Peyer's patch (tissue), 4 donors: ENCODE data around the gene FFAR3. TPM values are rescaled to one million over a fixed set of nuclear protein-coding genes. Genes with fewer than 3 reads are reported as not detected.

Experiments
- DNase-seq, 3 donors: peaks; one replicate each; pipeline ENCODE4 v3.0.0-alpha.2; 2017 to 2019
- H3K27ac ChIP-seq, 4 donors: fragments of 200-600 bp; sonication (generic); one replicate each; pipeline ENCODE4 v1.5.1; 2016 to 2019
- H3K27me3 ChIP-seq, 2 donors: fragments of 200-600 bp; sonication (generic); one replicate each; pipeline ENCODE4 v1.5.1; 2019
- H3K36me3 ChIP-seq, 3 donors: fragments of 200-600 bp; sonication (generic); one replicate each; pipeline ENCODE4 v1.5.1; 2016 to 2019
- H3K4me1 ChIP-seq, 4 donors: fragments of 200-600 bp; sonication (generic); one replicate each; pipeline ENCODE4 v1.5.1; 2016 to 2019
- H3K4me3 ChIP-seq, 4 donors: fragments of 200-600 bp; sonication (generic); 1 replicate in 3 of 4; 2 replicates in 1 of 4; pipeline ENCODE4 v1.5.1; 2016 to 2019; ENCODE audit warnings: mild to moderate bottlenecking in 1 of 4
- H3K9me3 ChIP-seq, 4 donors: fragments of 200-600 bp; sonication (generic); one replicate each; pipeline ENCODE4 v1.5.1; 2016 to 2019; ENCODE audit warnings: mild to moderate bottlenecking in 1 of 4
- POLR2A ChIP-seq, 2 donors: fragments of 450-650 bp; IDR thresholded peaks; one replicate each; pipeline ENCODE4 v1.5.1; 2017; ENCODE audit warnings: antibody characterized with exemption in 2 of 2, mild to moderate bottlenecking in 2 of 2, moderate library complexity in 2 of 2
- total RNA-seq, 4 donors: library from RNA; depleted of rRNA; stranded (reverse); fragments of >200 nt; gene quantifications; one replicate each; pipeline ENCODE4 v1.1.0, GENCODE V29; 2016
- TF ChIP-seq, protein P1 (sequence below), 6 experiments: fragments of 450-650 bp in 4 of 6; fragments of 200-600 bp in 2 of 6; sonication (generic) in 1 of 6; IDR thresholded peaks; one replicate each; pipeline ENCODE4 v1.5.1; 2017 to 2019; ENCODE audit warnings: antibody characterized with exemption in 6 of 6, mild to moderate bottlenecking in 3 of 6, moderate library complexity in 1 of 6

Gene FFAR3
- total RNA-seq, 4 donors from 2014 or later = 1.1 TPM; not detected in 3

DNA sequence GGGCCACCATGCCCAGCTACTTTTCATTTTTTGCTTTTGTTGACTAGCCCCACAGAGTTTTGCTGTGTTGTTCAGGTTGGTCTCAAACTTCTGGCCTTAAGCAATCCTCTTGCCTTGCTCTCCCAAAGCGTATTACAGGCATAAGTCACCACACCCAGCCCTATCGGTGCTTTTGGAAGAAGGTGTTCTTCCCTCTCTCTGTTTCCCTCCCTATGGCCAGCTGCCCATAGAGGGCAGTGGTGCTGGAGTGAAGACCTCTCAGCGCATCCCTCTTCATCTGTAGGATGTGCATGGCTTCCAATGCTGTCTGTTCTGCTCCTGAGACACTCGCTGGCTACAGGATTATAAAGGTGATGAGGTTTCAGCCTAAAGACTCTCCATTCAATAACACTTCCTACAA lies 30.6 kb upstream of the FFAR3 start:
- no peaks in the 10 kb centered on the region for H3K36me3 ChIP-seq
- H3K9me3 ChIP-seq = no peaks in the 10 kb centered on the region
- H3K27me3 ChIP-seq = no peaks in the 10 kb centered on the region
- no peak overlapping the region for H3K27ac ChIP-seq
- TF ChIP-seq, protein P1, sequence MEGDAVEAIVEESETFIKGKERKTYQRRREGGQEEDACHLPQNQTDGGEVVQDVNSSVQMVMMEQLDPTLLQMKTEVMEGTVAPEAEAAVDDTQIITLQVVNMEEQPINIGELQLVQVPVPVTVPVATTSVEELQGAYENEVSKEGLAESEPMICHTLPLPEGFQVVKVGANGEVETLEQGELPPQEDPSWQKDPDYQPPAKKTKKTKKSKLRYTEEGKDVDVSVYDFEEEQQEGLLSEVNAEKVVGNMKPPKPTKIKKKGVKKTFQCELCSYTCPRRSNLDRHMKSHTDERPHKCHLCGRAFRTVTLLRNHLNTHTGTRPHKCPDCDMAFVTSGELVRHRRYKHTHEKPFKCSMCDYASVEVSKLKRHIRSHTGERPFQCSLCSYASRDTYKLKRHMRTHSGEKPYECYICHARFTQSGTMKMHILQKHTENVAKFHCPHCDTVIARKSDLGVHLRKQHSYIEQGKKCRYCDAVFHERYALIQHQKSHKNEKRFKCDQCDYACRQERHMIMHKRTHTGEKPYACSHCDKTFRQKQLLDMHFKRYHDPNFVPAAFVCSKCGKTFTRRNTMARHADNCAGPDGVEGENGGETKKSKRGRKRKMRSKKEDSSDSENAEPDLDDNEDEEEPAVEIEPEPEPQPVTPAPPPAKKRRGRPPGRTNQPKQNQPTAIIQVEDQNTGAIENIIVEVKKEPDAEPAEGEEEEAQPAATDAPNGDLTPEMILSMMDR (IDR thresholded peaks at IDR 0.05) = peak in 1 of 6 experiments; percentile 7
- TF ChIP-seq POLR2A (IDR thresholded peaks at IDR 0.05) = no peak
- no peak for DNase-seq
- H3K4me3 ChIP-seq = no peak overlapping the region
- H3K4me1 ChIP-seq = no peaks in the 10 kb centered on the region

DNA sequence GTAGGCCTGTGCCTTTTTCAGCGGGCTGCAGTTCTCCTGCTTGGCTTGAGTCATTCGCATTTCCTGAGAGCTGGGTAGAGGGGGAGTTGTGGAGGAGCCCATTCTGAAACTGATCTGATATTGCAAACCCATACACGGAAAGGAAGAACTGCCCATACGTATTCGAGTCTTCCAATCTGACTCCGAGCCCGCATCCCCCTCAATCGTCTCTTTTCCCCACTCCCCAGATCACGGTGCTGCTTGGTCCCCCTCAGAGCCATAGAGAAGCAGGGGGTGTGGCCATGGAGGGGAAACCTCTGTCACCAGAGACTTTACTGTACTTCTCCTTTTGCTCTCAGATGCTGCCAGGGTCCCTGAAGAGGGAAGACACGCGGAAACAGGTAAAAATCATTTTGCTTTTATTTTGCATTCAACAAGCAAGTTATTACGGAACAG lies 29.4 kb upstream of the FFAR3 start, which contains the start of gene CD22:
Gene CD22, plus strand, starts transcription at position 337 of the 435 bp plus-strand sequence. CDS start 2,854 bp downstream, outside the sequence.
- DNase-seq = peak in 2 of 3 donors; percentile 77
- Histone ChIP-seq H3K27me3 (no peaks in the 10 kb centered on the region), H3K36me3 (no peaks in the 10 kb centered on the region), H3K27ac (peak within 1 kb of the TSS in 2 of 4 donors; percentile 64 to 81), H3K4me3 (peak within 1 kb of the TSS in 3 of 4 donors; percentile 3 to 43 (median 40)), H3K9me3 (no peaks in the 10 kb centered on the region), H3K4me1 (peaks cover 0 to under 1% (median 0%) of the 10 kb centered on the region in 4 donors)
- TF ChIP-seq POLR2A (IDR thresholded peaks at IDR 0.05) = no peak

DNA sequence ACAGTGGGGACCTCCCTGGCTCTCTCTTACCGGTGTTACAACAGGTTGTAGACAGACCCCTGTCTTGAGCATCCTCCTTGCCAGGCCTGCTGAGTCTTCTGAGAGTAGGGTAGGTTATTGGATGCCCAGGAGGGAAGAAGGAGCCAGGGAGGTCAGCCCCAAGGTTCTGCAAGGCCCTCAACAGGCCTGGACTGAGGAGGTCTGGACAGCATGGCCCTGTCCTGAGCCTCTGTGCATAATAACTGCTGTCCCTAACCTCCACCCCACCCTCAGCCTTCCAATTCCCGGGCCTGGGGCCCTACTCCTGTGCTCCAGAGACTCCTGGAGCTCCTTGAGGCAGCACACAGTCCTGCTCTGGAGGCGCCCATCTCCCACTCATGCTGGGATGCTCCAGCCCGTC lies 28.9 kb upstream of the FFAR3 start:
- peak overlapping the region in 2 of 4 donors; percentile 64 to 81 for H3K27ac ChIP-seq
- TF ChIP-seq, protein P1 (IDR thresholded peaks at IDR 0.05) = no peak
- TF ChIP-seq POLR2A (IDR thresholded peaks at IDR 0.05) = no peak
- H3K4me3 ChIP-seq = peak overlapping the region in 3 of 4 donors; percentile 3 to 43 (median 40)
- DNase-seq = no peak
- peaks cover 0 to 5% (median 0%) of the 10 kb centered on the region in 4 donors for H3K4me1 ChIP-seq
- H3K27me3 ChIP-seq = no peaks in the 10 kb centered on the region
- no peaks in the 10 kb centered on the region for H3K9me3 ChIP-seq
- no peaks in the 10 kb centered on the region for H3K36me3 ChIP-seq

DNA sequence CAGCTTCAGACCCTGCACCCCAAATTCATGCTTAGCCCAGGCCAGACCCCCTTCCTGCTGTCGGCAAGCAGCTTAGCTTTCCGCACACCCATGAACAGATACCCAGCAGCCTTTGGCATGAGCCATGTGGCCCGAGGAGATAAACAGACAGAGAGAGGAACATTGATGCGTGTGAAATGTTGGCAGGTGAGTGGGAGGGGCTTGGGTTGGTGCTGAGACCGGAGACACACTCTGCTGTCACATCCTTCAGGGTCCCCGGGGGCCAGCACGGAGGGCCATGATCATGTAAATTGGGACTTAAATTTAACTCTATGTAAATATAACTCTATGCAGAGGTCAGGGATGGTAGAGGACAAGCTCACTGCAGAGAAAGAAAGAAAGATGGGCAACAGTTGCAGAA lies 27.8 kb upstream of the FFAR3 start:
- Histone ChIP-seq H3K4me3 (peak overlapping the region in 2 of 4 donors; percentile 40 to 43), H3K9me3 (no peaks in the 10 kb centered on the region), H3K27me3 (no peaks in the 10 kb centered on the region), H3K27ac (peak overlapping the region in 2 of 4 donors; percentile 64 to 81), H3K36me3 (no peaks in the 10 kb centered on the region), H3K4me1 (peaks cover 0 to 7% (median 0%) of the 10 kb centered on the region in 4 donors)
- TF ChIP-seq, protein P1 (IDR thresholded peaks at IDR 0.05) = no peak
- DNase-seq = peak in 2 of 3 donors; percentile 94 to 95

- H3K36me3 ChIP-seq = no peaks in the 10 kb centered on the region
- peak overlapping the region in 1 of 4 donors; percentile 43 for H3K4me3 ChIP-seq
- H3K27me3 ChIP-seq = no peaks in the 10 kb centered on the region
- H3K4me1 ChIP-seq = peaks cover 0 to 7% (median 0%) of the 10 kb centered on the region in 4 donors
- H3K27ac ChIP-seq = peak overlapping the region in 1 of 4 donors; percentile 81
- H3K9me3 ChIP-seq = no peaks in the 10 kb centered on the region
- no peak for TF ChIP-seq POLR2A (IDR thresholded peaks at IDR 0.05)
- TF ChIP-seq, protein P1 (IDR thresholded peaks at IDR 0.05) = no peak
- no peak for DNase-seq
Observed at GRCh38 chr19:35331551-35332214, 26.6 kb upstream of the FFAR3 start.

- H3K4me1 ChIP-seq = peaks cover 0 to 7% (median 0%) of the 10 kb centered on the region in 4 donors
- TF ChIP-seq, protein P1 (IDR thresholded peaks at IDR 0.05) = no peak
- TF ChIP-seq POLR2A (IDR thresholded peaks at IDR 0.05) = no peak
- DNase-seq = peak in 2 of 3 donors; percentile 72 to 78
- H3K27me3 ChIP-seq = no peaks in the 10 kb centered on the region
- peak overlapping the region in 1 of 4 donors; percentile 81 for H3K27ac ChIP-seq
- H3K9me3 ChIP-seq = no peaks in the 10 kb centered on the region
- H3K36me3 ChIP-seq = no peaks in the 10 kb centered on the region
- H3K4me3 ChIP-seq = peak overlapping the region in 1 of 4 donors; percentile 20
Observed at GRCh38 chr19:35332817-35333216, 25.4 kb upstream of the FFAR3 start.
